Tibial nerve (tissue), 4 donors: ENCODE measurements around the gene SRSF2.
"Not testable (repeated sequence)": the region's sequence is repeated elsewhere in the genome, so short reads cannot be mapped to it uniquely, and the experiment has no call there.

Source experiments
- CTCF ChIP-seq, 5 experiments: fragments of 200-600 bp in 3 of 5; fragments of 450-650 bp in 2 of 5; sonication (generic) in 3 of 5; IDR thresholded peaks; one replicate each; pipeline ENCODE4 v1.5.1; 2016 to 2019; ENCODE audit warnings: antibody characterized with exemption in 5 of 5, mild to moderate bottlenecking in 3 of 5, moderate library complexity in 2 of 5
- EP300 ChIP-seq, 2 donors: sonication (generic); formaldehyde crosslinking; IDR thresholded peaks; one replicate each; pipeline ENCODE4 v1.6.1; 2017; ENCODE audit warnings: antibody characterized with exemption in 2 of 2, mild to moderate bottlenecking in 1 of 2
- POLR2A ChIP-seq, 2 donors: fragments of 450-650 bp; IDR thresholded peaks; one replicate each; pipeline ENCODE4 v1.6.1; 2017; ENCODE audit warnings: antibody characterized with exemption in 2 of 2, mild to moderate bottlenecking in 2 of 2, moderate library complexity in 2 of 2

DNA sequence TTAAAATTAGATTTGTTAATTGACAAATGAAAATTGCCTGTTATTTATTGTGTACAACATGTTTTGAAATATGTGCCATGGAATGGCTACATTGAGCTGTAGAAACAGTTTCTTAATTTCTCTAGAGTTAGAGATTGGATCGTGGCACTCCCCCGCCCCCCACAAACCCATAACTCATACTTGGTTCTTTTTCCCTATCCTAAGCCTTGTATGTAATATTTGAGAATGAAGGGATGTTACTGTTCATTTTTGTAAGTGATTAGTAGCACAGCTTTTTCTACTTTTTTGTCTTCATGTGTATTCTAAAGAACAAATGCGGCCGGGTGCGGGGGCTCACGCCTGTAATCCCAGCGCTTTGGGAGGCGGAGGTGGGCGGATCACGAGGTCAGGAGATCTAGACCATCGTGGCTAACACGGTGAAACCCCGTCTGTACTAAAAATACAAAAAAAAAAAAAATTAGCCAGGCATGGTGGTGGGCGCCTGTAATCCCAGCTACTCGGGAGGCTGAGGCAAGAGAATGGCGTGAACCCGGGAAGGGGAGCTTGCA lies 2.5 kb upstream of the SRSF2 start:
- TF ChIP-seq CTCF, POLR2A, EP300 (IDR thresholded peaks at IDR 0.05): not testable (repeated sequence)
